ENCODE data around the gene SIRT2.
"Not testable (repeated sequence)": the region's sequence is repeated elsewhere in the genome, so short reads cannot be mapped to it uniquely, and the experiment has no call there.

SIRT2 gene

GRCh38 chr19:38838208-38838985, 61.0 kb downstream of the SIRT2 start:
- Histone ChIP-seq H3K4me1 (ENCODE audit: control insufficient read depth, insufficient read depth, low read length) (no peaks in the 10 kb centered on the region), H3K9ac (ENCODE audit: low read depth, low read length) (no peak overlapping the region)

GRCh38 chr19:38837656-38838121, 61.7 kb downstream of the SIRT2 start:
- Histone ChIP-seq H3K4me3 (ENCODE audit: low read length) (no peak overlapping the region), H3K9ac (ENCODE audit: low read depth, low read length) (no peak overlapping the region), H3K9me3 (replicated peaks; ENCODE audit: low read length) (no peaks in the 10 kb centered on the region), H3K4me2 (ENCODE audit: low read length) (no peak overlapping the region), H3K27me3 (ENCODE audit: control insufficient read depth, insufficient read depth, low read length) (no peaks in the 10 kb centered on the region), H3K4me1 (ENCODE audit: control insufficient read depth, insufficient read depth, low read length) (no peaks in the 10 kb centered on the region), H3K36me3 (ENCODE audit: insufficient read depth, low read length) (peaks cover 74% of the 10 kb centered on the region)

More at GRCh38 chr19:38838208-38838985, 61.0 kb downstream of the SIRT2 start:
- Histone ChIP-seq H3K27me3 (ENCODE audit: control insufficient read depth, insufficient read depth, low read length) (no peaks in the 10 kb centered on the region), H3K36me3 (ENCODE audit: insufficient read depth, low read length) (peaks cover 81% of the 10 kb centered on the region), H3K4me3 (ENCODE audit: low read length) (no peak overlapping the region), H3K4me2 (ENCODE audit: low read length) (no peak overlapping the region), H3K9me3 (replicated peaks; ENCODE audit: low read length) (no peaks in the 10 kb centered on the region)

GRCh38 chr19:38836983-38837626, 62.3 kb downstream of the SIRT2 start:
- Histone ChIP-seq H3K4me1 (ENCODE audit: control insufficient read depth, insufficient read depth, low read length) (peaks cover 3% of the 10 kb centered on the region), H3K9ac (ENCODE audit: low read depth, low read length) (no peak overlapping the region), H3K4me2 (ENCODE audit: low read length) (no peak overlapping the region), H3K36me3 (ENCODE audit: insufficient read depth, low read length) (peaks cover 68% of the 10 kb centered on the region), H3K4me3 (ENCODE audit: low read length) (no peak overlapping the region), H3K27me3 (ENCODE audit: control insufficient read depth, insufficient read depth, low read length) (no peaks in the 10 kb centered on the region), H3K9me3 (replicated peaks; ENCODE audit: low read length) (no peaks in the 10 kb centered on the region)

- peaks cover 60% of the 10 kb centered on the region for H3K36me3 ChIP-seq (ENCODE audit: insufficient read depth, low read length)
- no peak overlapping the region for H3K4me2 ChIP-seq (ENCODE audit: low read length)
- H3K4me1 ChIP-seq (ENCODE audit: control insufficient read depth, insufficient read depth, low read length): peaks cover 7% of the 10 kb centered on the region
- H3K4me3 ChIP-seq (ENCODE audit: low read length): no peak overlapping the region
- H3K27me3 ChIP-seq (ENCODE audit: control insufficient read depth, insufficient read depth, low read length): no peaks in the 10 kb centered on the region
- no peaks in the 10 kb centered on the region for H3K9me3 ChIP-seq (replicated peaks; ENCODE audit: low read length)
- H3K9ac ChIP-seq (ENCODE audit: low read depth, low read length): no peak overlapping the region
Observed at GRCh38 chr19:38836159-38836982, 63.0 kb downstream of the SIRT2 start.

- Histone ChIP-seq H3K36me3 (ENCODE audit: insufficient read depth, low read length) (peaks cover 45% of the 10 kb centered on the region), H3K4me3 (ENCODE audit: low read length) (no peak overlapping the region), H3K9ac (ENCODE audit: low read depth, low read length) (no peak overlapping the region), H3K27me3 (ENCODE audit: control insufficient read depth, insufficient read depth, low read length) (no peaks in the 10 kb centered on the region), H3K9me3 (replicated peaks; ENCODE audit: low read length) (no peaks in the 10 kb centered on the region), H3K4me2 (ENCODE audit: low read length) (no peak overlapping the region), H3K4me1 (ENCODE audit: control insufficient read depth, insufficient read depth, low read length) (peaks cover 25% of the 10 kb centered on the region)
Observed at GRCh38 chr19:38834590-38834989, 64.8 kb downstream of the SIRT2 start.

- peaks cover 40% of the 10 kb centered on the region for H3K36me3 ChIP-seq (ENCODE audit: insufficient read depth, low read length)
- H3K4me2 ChIP-seq (ENCODE audit: low read length): no peak overlapping the region
- no peak overlapping the region for H3K9ac ChIP-seq (ENCODE audit: low read depth, low read length)
- peaks cover 28% of the 10 kb centered on the region for H3K4me1 ChIP-seq (ENCODE audit: control insufficient read depth, insufficient read depth, low read length)
- H3K27me3 ChIP-seq (ENCODE audit: control insufficient read depth, insufficient read depth, low read length): no peaks in the 10 kb centered on the region
- no peaks in the 10 kb centered on the region for H3K9me3 ChIP-seq (replicated peaks; ENCODE audit: low read length)
- no peak overlapping the region for H3K4me3 ChIP-seq (ENCODE audit: low read length)
Observed at GRCh38 chr19:38834104-38834490, 65.3 kb downstream of the SIRT2 start.

- Histone ChIP-seq H3K9ac (ENCODE audit: low read depth, low read length) (no peak overlapping the region), H3K4me2 (ENCODE audit: low read length) (no peak overlapping the region), H3K27me3 (ENCODE audit: control insufficient read depth, insufficient read depth, low read length) (no peaks in the 10 kb centered on the region), H3K36me3 (ENCODE audit: insufficient read depth, low read length) (peaks cover 30% of the 10 kb centered on the region), H3K9me3 (replicated peaks; ENCODE audit: low read length) (no peaks in the 10 kb centered on the region), H3K4me3 (ENCODE audit: low read length) (no peak overlapping the region), H3K4me1 (ENCODE audit: control insufficient read depth, insufficient read depth, low read length) (peaks cover 28% of the 10 kb centered on the region)
Observed at GRCh38 chr19:38833092-38833425, 66.4 kb downstream of the SIRT2 start.

- H3K9ac ChIP-seq (ENCODE audit: low read depth, low read length): peak overlapping the region; percentile 84
- peak overlapping the region; percentile 78 for H3K4me3 ChIP-seq (ENCODE audit: low read length)
- H3K27me3 ChIP-seq (ENCODE audit: control insufficient read depth, insufficient read depth, low read length): no peaks in the 10 kb centered on the region
- H3K36me3 ChIP-seq (ENCODE audit: insufficient read depth, low read length): peaks cover 15% of the 10 kb centered on the region
- peaks cover 28% of the 10 kb centered on the region for H3K4me1 ChIP-seq (ENCODE audit: control insufficient read depth, insufficient read depth, low read length)
- H3K4me2 ChIP-seq (ENCODE audit: low read length): peak overlapping the region; percentile 89
- H3K9me3 ChIP-seq (replicated peaks; ENCODE audit: low read length): no peaks in the 10 kb centered on the region
Observed at GRCh38 chr19:38831142-38831605, 68.2 kb downstream of the SIRT2 start.

- no peaks in the 10 kb centered on the region for H3K27me3 ChIP-seq (ENCODE audit: control insufficient read depth, insufficient read depth, low read length)
- peaks cover 28% of the 10 kb centered on the region for H3K4me1 ChIP-seq (ENCODE audit: control insufficient read depth, insufficient read depth, low read length)
- H3K36me3 ChIP-seq (ENCODE audit: insufficient read depth, low read length): peaks cover 5% of the 10 kb centered on the region
- H3K9ac ChIP-seq (ENCODE audit: low read depth, low read length): peak overlapping the region; percentile 84
- H3K4me2 ChIP-seq (ENCODE audit: low read length): peak overlapping the region; percentile 89
- peak overlapping the region; percentile 30 for H3K4me3 ChIP-seq (ENCODE audit: low read length)
- no peaks in the 10 kb centered on the region for H3K9me3 ChIP-seq (replicated peaks; ENCODE audit: low read length)
Observed at GRCh38 chr19:38830039-38830733, 69.2 kb downstream of the SIRT2 start.

- H3K4me3 ChIP-seq (ENCODE audit: low read length); H3K9ac ChIP-seq (ENCODE audit: low read depth, low read length); H3K36me3 ChIP-seq (ENCODE audit: insufficient read depth, low read length); H3K4me2 ChIP-seq (ENCODE audit: low read length); H3K27me3 ChIP-seq (ENCODE audit: control insufficient read depth, insufficient read depth, low read length); H3K9me3 ChIP-seq (replicated peaks; ENCODE audit: low read length): not testable (repeated sequence)
- peaks cover 28% of the 10 kb centered on the region for H3K4me1 ChIP-seq (ENCODE audit: control insufficient read depth, insufficient read depth, low read length)
Observed at GRCh38 chr19:38829203-38829602, 70.2 kb downstream of the SIRT2 start.
